HT1080 (cell line): ENCODE data around the gene UBASH3B. TPM values are rescaled to one million over a fixed set of nuclear protein-coding genes. Genes with fewer than 3 reads are reported as not detected.
"Not testable (repeated sequence)": the region's sequence is repeated elsewhere in the genome, so short reads cannot be mapped to it uniquely, and the experiment has no call there.

Experiments
- DNase-seq: peaks from one replicate; pipeline ENCODE4 v3.0.0-alpha.2; 2015; ENCODE audit warnings: low read depth
- total RNA-seq: library from RNA; depleted of rRNA; stranded (reverse); fragments of >200 nt; shearing (Covaris generic); gene quantifications from 2 replicates; pipeline ENCODE4 v1.2.3, GENCODE V29; 2014

The UBASH3B gene
- total RNA-seq, 1 experiment from 2014 or later = 175 TPM

GRCh38 chr11:122729139-122729538 lies 73.6 kb downstream of the UBASH3B start:
- no peak for DNase-seq

- not testable (repeated sequence) for DNase-seq
Observed at GRCh38 chr11:122730694-122731093, 75.2 kb downstream of the UBASH3B start.

- no peak for DNase-seq
Observed at GRCh38 chr11:122731500-122731913, 76.0 kb downstream of the UBASH3B start.

GRCh38 chr11:122732342-122733315 lies 77.1 kb downstream of the UBASH3B start:
- DNase-seq = no peak

GRCh38 chr11:122733318-122733717 lies 77.8 kb downstream of the UBASH3B start:
- DNase-seq = no peak

- no peak for DNase-seq
Observed at GRCh38 chr11:122734848-122735496, 79.5 kb downstream of the UBASH3B start.

- peak; percentile 66 for DNase-seq
Observed at GRCh38 chr11:122737951-122738693, 82.6 kb downstream of the UBASH3B start.

- no peak for DNase-seq
Observed at GRCh38 chr11:122741613-122742300, 86.2 kb downstream of the UBASH3B start.

GRCh38 chr11:122742301-122743018 lies 86.9 kb downstream of the UBASH3B start:
- no peak for DNase-seq

- DNase-seq = no peak
Observed at GRCh38 chr11:122743097-122743741, 87.7 kb downstream of the UBASH3B start.

GRCh38 chr11:122743949-122744348 lies 88.4 kb downstream of the UBASH3B start:
- DNase-seq = no peak

GRCh38 chr11:122744357-122744756 lies 88.8 kb downstream of the UBASH3B start:
- DNase-seq = no peak

- no peak for DNase-seq
Observed at GRCh38 chr11:122745111-122745510, 89.6 kb downstream of the UBASH3B start.

- DNase-seq = no peak
Observed at GRCh38 chr11:122746050-122746478, 90.5 kb downstream of the UBASH3B start.

GRCh38 chr11:122746611-122747244 lies 91.2 kb downstream of the UBASH3B start:
- DNase-seq = no peak

GRCh38 chr11:122747351-122747781 lies 91.8 kb downstream of the UBASH3B start:
- no peak for DNase-seq

GRCh38 chr11:122749005-122749687 lies 93.6 kb downstream of the UBASH3B start:
- peak; percentile 93 for DNase-seq

GRCh38 chr11:122750049-122750448 lies 94.5 kb downstream of the UBASH3B start:
- no peak for DNase-seq
